Esophagus muscularis mucosa (tissue), 4 donors: ENCODE measurements around the gene SOD1.

Experiments
- CTCF ChIP-seq, 3 experiments: fragments of 200-600 bp in 2 of 3; fragments of 450-650 bp in 1 of 3; sonication (generic) in 2 of 3; IDR thresholded peaks; one replicate each; pipeline ENCODE4 v1.5.1; 2017 to 2019; ENCODE audit warnings: antibody characterized with exemption in 3 of 3, mild to moderate bottlenecking in 2 of 3, moderate library complexity in 1 of 3
- EP300 ChIP-seq: sonication (generic); formaldehyde crosslinking; IDR thresholded peaks from one replicate; pipeline ENCODE4 v1.6.1; 2017; ENCODE audit warnings: antibody characterized with exemption
- POLR2A ChIP-seq: fragments of 450-650 bp; IDR thresholded peaks from one replicate; pipeline ENCODE4 v1.6.1; 2017; ENCODE audit warnings: antibody characterized with exemption, moderate library complexity, mild to moderate bottlenecking, low read depth
- POLR2AphosphoS5 ChIP-seq, 2 donors: sonication (generic); formaldehyde crosslinking; IDR thresholded peaks; one replicate each; pipeline ENCODE4 v1.6.1; 2017; ENCODE audit warnings: antibody characterized with exemption in 2 of 2

GRCh38 chr21:31700040-31700439, 40.5 kb downstream of the SOD1 start:
- no peak for TF ChIP-seq CTCF (IDR thresholded peaks at IDR 0.05)
- no peak for TF ChIP-seq POLR2AphosphoS5 (IDR thresholded peaks at IDR 0.05)
- no peak for TF ChIP-seq EP300
- TF ChIP-seq POLR2A = no peak
